Kidney epithelial cell (primary cell): Measurements from ENCODE around the gene RTP2. TPM values are rescaled to one million over a fixed set of nuclear protein-coding genes. Genes with fewer than 3 reads are reported as not detected.

Experiments used
- DNase-seq: peaks from one replicate; pipeline ENCODE4 v3.0.0-alpha.2; 2010; ENCODE audit warnings: low read depth
- H3K27me3 ChIP-seq: 2 replicates; pipeline ENCODE4 v1.6.0; 2011; ENCODE audit warnings: low read length; ENCODE audit not compliant: control insufficient read depth, insufficient read depth
- H3K36me3 ChIP-seq: 2 replicates; pipeline ENCODE4 v1.5.1; 2011; ENCODE audit warnings: low read length; ENCODE audit not compliant: control insufficient read depth, insufficient read depth
- H3K4me3 ChIP-seq: 2 replicates; pipeline ENCODE4 v1.5.1; 2011; ENCODE audit warnings: low read depth, mild to moderate bottlenecking, control low read depth, low read length
- CTCF ChIP-seq: IDR thresholded peaks from 2 replicates; pipeline ENCODE4 v1.5.1; 2011; ENCODE audit warnings: mild to moderate bottlenecking, moderate library complexity, low read length, control low read depth, inconsistent platforms; ENCODE audit not compliant: insufficient read depth, poor library complexity, severe bottlenecking
- total RNA-seq: library from RNA; depleted of rRNA; stranded (reverse); fragments of >200 nt; gene quantifications from 2 replicates; pipeline ENCODE4 v1.2.3, GENCODE V29; 2015

The RTP2 gene
- total RNA-seq, 1 donor from 2014 or later: not detected

DNA sequence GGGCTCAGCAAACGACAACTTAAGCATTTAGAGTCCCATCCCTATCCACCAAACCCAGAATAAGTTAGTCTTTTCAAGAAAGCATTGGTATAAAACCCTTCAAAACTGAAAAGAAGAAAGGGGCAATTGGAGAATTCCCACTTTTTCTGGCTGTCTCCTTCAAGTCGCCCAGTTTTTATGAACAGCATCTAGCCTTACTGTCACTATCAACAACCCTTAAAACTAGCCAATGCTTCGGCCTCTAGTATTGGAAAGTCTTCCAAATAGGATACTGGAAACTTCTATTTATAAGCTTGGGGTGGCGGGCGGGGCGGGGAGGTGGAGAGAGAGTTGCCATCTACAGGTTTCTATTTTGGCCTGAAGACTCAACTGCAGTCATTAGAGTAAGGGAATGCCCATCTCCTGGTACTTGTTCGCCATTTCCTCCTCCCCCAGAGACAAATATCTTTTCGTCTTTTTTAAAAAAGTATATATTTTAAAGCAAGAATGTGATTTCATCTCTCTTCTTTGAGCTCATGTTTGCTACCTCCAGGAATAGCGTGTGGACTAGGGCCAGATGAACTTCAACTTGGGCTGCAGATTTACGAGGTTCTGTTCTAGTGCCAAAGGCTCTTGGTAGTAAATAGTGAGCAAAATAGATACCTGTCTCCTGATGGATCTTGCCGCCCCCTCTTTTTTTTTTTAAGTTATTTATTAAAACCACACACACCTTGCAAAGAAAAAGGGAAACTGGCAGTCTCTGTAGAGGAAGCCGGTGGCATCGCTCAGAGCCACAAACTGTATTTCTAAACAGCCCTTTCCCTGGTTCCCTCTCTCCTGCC, 40.2 kb upstream of the RTP2 start:
- Histone ChIP-seq H3K4me3 (peak overlapping the region; percentile 95), H3K27me3 (no peaks in the 10 kb centered on the region), H3K36me3 (no peaks in the 10 kb centered on the region)
- no peak for DNase-seq
- no peak for TF ChIP-seq CTCF

- no peak for DNase-seq
- H3K27me3 ChIP-seq: no peaks in the 10 kb centered on the region
- H3K4me3 ChIP-seq: peak overlapping the region; percentile 39
- no peaks in the 10 kb centered on the region for H3K36me3 ChIP-seq
- peak; percentile 80 for TF ChIP-seq CTCF
Measured at GRCh38 chr3:187741403-187742350, 39.3 kb upstream of the RTP2 start.

GRCh38 chr3:187740421-187741399, 38.4 kb upstream of the RTP2 start:
- Histone ChIP-seq H3K4me3 (peak overlapping the region; percentile 39), H3K27me3 (no peaks in the 10 kb centered on the region), H3K36me3 (no peaks in the 10 kb centered on the region)
- DNase-seq: no peak
- peak; percentile 89 for TF ChIP-seq CTCF

DNA sequence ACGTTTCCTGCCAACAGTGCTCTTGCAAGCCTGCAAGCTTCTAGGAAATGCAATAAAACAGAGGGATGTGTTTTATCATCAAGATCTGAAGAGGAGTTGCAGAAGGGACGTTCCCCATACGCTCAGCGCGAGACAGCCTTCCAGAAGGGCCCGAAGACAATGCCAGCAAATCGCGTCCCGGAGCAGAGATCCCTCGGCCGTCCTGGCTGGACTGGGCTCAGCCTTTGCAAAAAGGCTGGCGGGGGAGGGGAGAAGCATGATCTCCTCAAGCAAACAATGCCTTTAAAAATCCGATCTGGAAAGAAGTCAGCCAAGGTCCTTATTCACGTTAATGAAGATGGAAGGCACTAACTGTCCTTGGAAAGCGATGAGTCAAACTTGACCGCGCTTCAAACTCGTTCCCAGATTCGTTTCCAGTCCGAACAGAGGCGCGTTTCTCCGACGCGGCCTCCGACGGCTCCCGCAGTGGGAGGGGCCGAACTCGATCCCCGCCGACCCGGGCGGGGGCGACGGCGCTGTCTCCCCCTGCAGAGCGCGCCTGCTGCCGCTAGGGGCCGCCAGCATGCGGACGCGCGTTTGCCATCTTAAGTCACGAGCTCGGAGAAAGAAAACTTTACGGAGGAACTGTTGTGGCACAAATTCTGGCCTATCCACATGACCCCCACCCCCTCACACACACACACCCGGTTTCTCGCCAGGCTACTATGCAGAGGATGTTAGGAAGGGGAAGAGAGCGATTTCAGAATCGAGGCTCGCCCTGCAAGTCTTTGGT, 37.4 kb upstream of the RTP2 start:
- no peaks in the 10 kb centered on the region for H3K27me3 ChIP-seq
- DNase-seq: no peak
- TF ChIP-seq CTCF: peak; percentile 86
- peak overlapping the region; percentile 39 for H3K4me3 ChIP-seq
- no peaks in the 10 kb centered on the region for H3K36me3 ChIP-seq
